ENCODE measurements around the gene NF1.

DNA sequence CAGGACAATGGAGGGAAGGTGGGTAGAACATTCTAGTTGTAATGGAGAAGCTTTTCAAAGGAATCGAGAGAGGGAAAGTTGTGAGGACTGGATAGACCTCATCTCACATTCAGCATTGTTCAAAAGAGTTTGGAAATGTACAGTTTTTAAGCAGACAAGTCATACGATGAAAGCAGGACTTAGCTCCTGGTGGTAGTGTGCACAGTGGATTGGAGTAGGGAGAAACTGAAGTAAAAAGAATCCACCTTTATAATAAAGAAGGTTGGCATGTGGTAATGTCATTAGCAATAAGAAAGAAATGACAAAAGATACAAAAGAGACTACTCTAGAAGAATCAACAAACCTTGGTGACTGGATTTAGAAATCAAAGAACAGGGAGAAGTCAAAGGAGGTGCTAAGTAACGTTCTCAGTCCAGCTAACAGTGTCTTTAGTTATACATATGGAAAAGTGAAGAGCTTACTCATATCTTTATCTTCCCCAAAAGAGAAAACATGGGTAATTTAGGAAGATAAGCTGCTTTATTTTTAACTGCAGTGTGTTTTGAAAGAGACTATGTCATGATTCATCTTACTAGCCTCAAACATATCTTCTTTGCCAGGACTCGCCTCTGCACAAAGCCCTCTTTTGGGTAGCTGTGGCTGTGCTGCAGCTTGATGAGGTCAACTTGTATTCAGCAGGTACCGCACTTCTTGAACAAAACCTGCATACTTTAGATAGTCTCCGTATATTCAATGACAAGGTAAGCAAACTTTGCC lies 245.3 kb downstream of the NF1 start:
- TF ChIP-seq POLR2A (IDR thresholded peaks at IDR 0.05) = no peak
- TF ChIP-seq, protein P1, sequence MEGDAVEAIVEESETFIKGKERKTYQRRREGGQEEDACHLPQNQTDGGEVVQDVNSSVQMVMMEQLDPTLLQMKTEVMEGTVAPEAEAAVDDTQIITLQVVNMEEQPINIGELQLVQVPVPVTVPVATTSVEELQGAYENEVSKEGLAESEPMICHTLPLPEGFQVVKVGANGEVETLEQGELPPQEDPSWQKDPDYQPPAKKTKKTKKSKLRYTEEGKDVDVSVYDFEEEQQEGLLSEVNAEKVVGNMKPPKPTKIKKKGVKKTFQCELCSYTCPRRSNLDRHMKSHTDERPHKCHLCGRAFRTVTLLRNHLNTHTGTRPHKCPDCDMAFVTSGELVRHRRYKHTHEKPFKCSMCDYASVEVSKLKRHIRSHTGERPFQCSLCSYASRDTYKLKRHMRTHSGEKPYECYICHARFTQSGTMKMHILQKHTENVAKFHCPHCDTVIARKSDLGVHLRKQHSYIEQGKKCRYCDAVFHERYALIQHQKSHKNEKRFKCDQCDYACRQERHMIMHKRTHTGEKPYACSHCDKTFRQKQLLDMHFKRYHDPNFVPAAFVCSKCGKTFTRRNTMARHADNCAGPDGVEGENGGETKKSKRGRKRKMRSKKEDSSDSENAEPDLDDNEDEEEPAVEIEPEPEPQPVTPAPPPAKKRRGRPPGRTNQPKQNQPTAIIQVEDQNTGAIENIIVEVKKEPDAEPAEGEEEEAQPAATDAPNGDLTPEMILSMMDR (IDR thresholded peaks at IDR 0.05 in 4 of 5, conservative IDR thresholded peaks at IDR 0.05 in 1 of 5) = no peak
